ENCODE results near the gene DCDC2C. TPM values are rescaled to one million over a fixed set of nuclear protein-coding genes. Genes with fewer than 3 reads are reported as not detected.
"Not testable (repeated sequence)": the region's sequence is repeated elsewhere in the genome, so short reads cannot be mapped to it uniquely, and the experiment has no call there.

The DCDC2C gene, protein sequence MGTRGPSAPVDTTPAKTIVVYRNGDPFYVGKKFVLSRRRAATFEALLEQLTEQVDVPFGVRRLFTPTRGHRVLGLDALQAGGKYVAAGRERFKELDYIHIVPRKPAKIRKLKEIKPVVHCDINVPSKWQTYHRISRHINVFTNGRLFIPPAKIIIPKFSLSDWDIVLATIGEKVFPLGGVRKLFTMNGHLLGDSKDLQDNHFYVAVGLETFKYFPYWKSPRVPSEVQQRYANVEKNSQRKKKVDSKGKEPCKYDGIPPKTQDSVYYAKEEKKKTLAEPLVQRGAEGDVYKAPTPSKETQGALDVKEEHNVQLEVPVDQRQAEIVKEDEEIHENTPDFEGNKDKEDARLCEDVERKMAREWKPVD
- not detected for total RNA-seq

DNA sequence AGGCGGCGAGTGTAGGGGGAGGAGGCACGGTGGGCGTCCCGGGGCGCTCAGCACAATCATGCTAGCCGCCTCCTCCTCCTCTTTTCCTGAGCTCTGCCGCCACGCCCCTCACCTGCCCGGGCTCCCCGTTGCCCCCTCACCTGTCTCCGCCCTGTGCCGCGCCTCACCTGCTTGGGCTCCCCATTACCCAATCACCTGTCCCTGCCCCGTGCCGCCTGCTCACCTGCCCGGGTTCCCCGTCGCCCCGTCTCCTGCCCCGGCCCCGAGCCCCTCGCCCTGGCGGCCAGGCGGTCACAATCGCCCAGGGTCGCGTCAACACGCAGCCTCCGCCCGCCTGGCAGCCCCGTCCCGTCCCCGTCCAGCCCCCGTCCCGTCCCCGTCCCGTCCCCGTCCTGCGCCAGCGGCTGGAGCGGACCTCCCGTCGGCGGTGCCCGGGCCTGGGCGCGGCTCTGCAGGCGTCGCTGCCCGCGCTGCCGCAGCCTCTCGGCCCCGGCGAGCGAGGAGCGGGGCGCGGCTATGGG, at the start of gene DCDC2C:
Gene DCDC2C (plus strand): TSS at position 340 of the 521 bp plus-strand sequence. CDS start 177 bp downstream, at position 517.
- intact Hi-C loops (cut with micrococcal nuclease) = no loop called here
- Mint-ChIP-seq H3K36me3 (ENCODE audit: low read depth) (no peaks in the 10 kb centered on the region), H3K4me3 (no peak within 1 kb of the TSS), H3K9me3 (no peaks in the 10 kb centered on the region), H3K27ac (no peak within 1 kb of the TSS), H3K4me1 (ENCODE audit: low read depth) (no peaks in the 10 kb centered on the region), H3K27me3 (ENCODE audit: low read depth) (peaks cover 44% of the 10 kb centered on the region)
- no peak for DNase-seq
- CTCF ChIA-PET = interaction anchor here (1.5 kb wide), 1 partner anchor 76 kb away, joined by 3 read pairs; no protein-coding TSS in a partner anchor

DNA sequence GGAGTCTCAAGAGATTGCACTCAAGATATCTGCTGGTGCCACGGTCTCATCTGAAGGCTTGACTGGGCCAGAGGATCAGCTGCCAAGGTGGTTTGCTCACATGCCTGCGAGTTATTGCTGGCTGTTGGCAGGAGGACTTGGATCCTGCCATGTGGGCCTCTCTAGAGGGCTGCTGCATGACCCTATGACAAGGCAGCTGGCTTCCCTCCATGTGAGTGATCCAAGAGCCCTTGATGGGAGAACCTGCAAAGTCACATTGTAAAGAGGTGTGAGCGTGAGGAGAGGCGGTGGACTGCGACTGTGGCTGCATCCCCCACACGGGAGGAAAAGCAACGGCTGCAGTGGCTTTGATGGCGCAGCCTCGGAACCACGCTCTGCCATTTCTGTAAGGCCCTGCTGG, 49.4 kb upstream of the DCDC2C start:
- Mint-ChIP-seq H3K27ac (no peak overlapping the region), H3K27me3 (ENCODE audit: low read depth) (no peaks in the 10 kb centered on the region), H3K4me1 (ENCODE audit: low read depth) (peaks cover 13% of the 10 kb centered on the region), H3K9me3 (no peaks in the 10 kb centered on the region), H3K36me3 (ENCODE audit: low read depth) (no peaks in the 10 kb centered on the region), H3K4me3 (no peak overlapping the region)
- intact Hi-C loops (cut with micrococcal nuclease) = loop anchor here (5.0 to 10.0 kb wide), 2 partner anchors 479 to 1532 kb away; no protein-coding TSS in a partner anchor
- no peak for DNase-seq
- CTCF ChIA-PET = interaction anchor here (0.5 to 1.0 kb wide), 2 partner anchors 127 to 446 kb away, joined by 3 read pairs; no protein-coding TSS in a partner anchor

DNA sequence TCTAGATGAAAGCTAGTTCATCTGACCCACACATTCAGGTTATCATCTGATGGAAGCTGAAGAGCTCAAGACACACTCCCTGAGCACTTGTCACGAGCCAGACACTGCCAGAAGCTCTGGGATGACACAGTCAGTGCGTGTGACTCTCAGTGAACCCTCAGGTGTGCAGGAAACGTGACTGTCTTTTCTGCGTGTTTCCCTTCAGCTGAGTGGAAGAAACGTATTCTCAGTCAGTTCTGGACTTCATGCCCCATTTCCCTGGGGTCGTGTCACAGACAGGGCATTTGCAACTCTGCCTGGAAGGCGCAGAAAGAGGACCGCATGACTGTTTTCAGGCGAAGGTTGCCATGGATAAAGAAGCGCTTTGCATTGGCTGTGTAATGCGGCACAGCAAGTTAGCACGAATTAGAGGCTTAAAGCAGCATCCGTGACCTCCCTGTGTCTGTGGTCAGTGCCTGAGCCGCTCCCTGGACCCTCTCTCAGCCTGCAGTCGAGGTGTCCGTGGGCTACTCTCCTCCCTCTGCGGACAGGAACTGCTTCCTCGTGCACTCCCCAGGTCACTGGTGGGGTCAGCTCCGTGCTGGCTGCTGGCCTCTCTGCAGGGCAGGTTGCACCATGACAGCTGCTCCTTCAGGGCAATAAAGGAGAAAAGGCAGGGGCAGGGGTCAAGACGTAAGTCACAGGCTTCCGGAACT, 48.7 kb upstream of the DCDC2C start:
- intact Hi-C loops (cut with micrococcal nuclease) = loop anchor here (5.0 to 10.0 kb wide), 2 partner anchors 480 to 1532 kb away; no protein-coding TSS in a partner anchor
- peaks cover 13% of the 10 kb centered on the region for H3K4me1 Mint-ChIP-seq (ENCODE audit: low read depth)
- no peaks in the 10 kb centered on the region for H3K36me3 Mint-ChIP-seq (ENCODE audit: low read depth)
- H3K4me3 Mint-ChIP-seq = no peak overlapping the region
- CTCF ChIA-PET = no interaction called here
- no peaks in the 10 kb centered on the region for H3K9me3 Mint-ChIP-seq
- no peak for DNase-seq
- no peak overlapping the region for H3K27ac Mint-ChIP-seq
- H3K27me3 Mint-ChIP-seq (ENCODE audit: low read depth) = no peaks in the 10 kb centered on the region

DNA sequence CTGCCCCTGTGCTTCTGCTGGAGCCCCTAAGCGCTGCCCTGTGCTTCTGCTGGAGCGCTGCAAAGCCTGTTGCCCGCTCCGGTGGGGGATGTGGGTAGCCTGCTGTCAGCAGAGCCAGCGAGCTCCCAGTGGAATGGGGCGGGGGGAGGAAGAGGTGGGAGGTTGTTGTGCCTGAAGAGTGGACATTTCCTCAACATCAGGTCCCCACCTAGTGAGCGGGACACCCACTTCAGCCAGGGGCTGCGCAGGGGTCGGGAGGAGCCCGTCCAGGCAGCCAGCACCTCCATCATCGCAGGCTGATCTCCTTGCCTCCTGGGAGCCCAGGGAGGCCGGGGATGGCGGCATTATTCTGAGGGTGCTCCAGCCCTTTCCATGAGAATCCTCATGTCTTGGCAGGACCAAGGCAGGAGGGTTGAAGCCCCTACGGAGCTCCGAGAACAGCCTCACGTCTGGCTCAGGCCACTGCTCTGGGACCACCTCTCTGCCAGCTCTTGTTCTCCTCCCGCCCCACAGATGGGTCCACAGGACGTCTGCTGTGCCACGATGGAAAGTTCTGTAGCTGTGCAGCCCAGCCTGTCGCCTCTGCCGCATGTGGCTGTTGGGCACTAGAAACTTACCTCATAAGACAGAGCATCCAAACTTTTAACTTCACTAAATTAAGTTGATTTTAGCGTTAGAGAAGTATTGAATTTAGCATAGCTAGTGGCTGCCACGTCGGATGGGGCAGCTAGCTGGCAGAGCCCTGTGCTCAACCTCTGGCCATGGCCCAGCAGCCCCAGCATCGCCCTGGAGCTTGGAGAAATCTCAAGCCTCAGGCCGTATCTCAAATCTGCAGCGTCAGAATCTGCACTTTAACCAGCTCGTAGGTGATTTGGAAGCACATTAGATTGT, 47.3 kb upstream of the DCDC2C start:
- peaks cover 11% of the 10 kb centered on the region for H3K4me1 Mint-ChIP-seq (ENCODE audit: low read depth)
- CTCF ChIA-PET = no interaction called here
- intact Hi-C loops (cut with micrococcal nuclease) = loop anchor here (10.0 kb wide), 1 partner anchor 481 kb away; no protein-coding TSS in a partner anchor

DNA sequence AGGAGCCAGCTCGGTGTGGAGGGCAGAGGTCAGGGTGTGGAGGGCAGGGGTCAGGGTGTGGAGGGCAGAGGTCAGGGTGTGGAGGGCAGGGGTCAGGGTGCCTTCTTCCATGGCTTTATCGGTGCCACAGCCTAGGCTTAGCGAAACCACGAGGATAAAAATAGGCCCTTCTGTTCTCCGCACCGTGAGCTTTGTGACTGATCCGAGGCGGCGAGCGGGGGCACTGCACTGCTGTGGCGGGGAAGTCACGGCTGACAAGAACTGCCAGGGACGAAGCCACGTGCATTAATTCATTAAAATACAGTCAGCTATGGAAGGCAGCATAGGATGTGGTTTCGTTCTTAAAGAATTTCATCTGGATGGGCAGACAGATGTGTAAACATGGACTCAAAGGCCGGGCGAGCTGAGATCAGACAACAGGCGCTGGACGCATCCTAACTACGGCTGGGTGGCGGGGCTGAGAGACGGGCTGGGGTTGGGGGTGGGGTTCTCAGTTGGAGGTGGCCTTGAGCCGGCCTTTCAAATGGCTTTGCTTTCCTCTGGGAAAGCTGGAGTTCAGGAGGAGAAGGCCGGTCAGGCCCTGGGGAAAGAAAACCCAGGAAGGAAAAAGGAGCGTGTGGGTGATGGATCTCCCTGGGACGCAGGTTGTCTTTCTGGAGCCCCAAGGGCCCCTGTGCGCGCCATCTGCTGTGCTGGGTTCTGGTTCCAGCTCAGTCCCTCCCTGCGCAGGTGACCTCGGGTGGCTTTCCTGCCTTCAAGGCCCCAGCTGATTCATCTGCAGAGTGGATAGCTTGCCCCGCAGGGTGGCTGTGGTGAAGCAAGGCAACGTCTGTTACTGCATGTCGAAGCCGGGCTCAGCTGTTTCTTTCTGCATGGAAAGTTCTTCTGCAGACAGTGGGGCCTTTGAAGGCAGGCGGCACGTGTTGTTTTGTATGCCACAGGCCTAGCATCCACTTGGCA, 46.3 kb upstream of the DCDC2C start:
- H3K27ac Mint-ChIP-seq = no peak overlapping the region
- H3K27me3 Mint-ChIP-seq (ENCODE audit: low read depth) = no peaks in the 10 kb centered on the region
- intact Hi-C loops (cut with micrococcal nuclease) = loop anchor here (10.0 kb wide), 1 partner anchor 482 kb away; no protein-coding TSS in a partner anchor
- DNase-seq = no peak
- H3K4me3 Mint-ChIP-seq = no peak overlapping the region
- H3K9me3 Mint-ChIP-seq = no peaks in the 10 kb centered on the region
- peaks cover 5% of the 10 kb centered on the region for H3K4me1 Mint-ChIP-seq (ENCODE audit: low read depth)
- H3K36me3 Mint-ChIP-seq (ENCODE audit: low read depth) = no peaks in the 10 kb centered on the region
- CTCF ChIA-PET = no interaction called here

More for the DNA sequence above, 47.3 kb upstream of the DCDC2C start:
- no peaks in the 10 kb centered on the region for H3K9me3 Mint-ChIP-seq
- no peaks in the 10 kb centered on the region for H3K27me3 Mint-ChIP-seq (ENCODE audit: low read depth)
- no peak for DNase-seq
- H3K36me3 Mint-ChIP-seq (ENCODE audit: low read depth) = no peaks in the 10 kb centered on the region
- H3K4me3 Mint-ChIP-seq = no peak overlapping the region
- H3K27ac Mint-ChIP-seq = no peak overlapping the region

DNA sequence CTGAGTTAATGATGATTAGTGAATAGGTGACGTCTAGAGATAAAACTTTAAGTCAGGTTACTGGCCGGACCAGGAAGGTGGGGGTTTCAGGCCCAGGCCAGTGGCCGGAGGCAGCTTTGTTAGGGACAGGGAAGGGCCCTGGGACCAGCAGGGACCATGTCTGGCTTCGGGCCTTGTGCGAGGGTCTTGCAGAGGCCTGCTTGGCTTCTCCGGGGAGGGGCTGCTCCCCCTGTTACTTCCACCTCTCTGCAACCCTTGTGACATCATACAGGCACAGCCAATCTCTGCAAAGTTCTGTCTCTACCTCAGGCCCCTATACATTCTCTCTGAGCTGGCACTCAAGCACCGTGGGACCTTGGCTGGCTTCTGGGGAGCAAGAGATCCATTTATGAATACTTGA, 45.5 kb upstream of the DCDC2C start, which contains the start of gene ALLC:
Gene ALLC (plus strand): TSS at position 320 of the 400 bp plus-strand sequence. CDS start 12,958 bp downstream, outside the sequence.
- Mint-ChIP-seq H3K27me3 (ENCODE audit: low read depth) (no peaks in the 10 kb centered on the region), H3K36me3 (ENCODE audit: low read depth) (no peaks in the 10 kb centered on the region), H3K9me3 (no peaks in the 10 kb centered on the region), H3K27ac (no peak within 1 kb of the TSS), H3K4me3 (no peak within 1 kb of the TSS), H3K4me1 (ENCODE audit: low read depth) (peaks cover 3% of the 10 kb centered on the region)
- no peak for DNase-seq
- CTCF ChIA-PET = no interaction called here
- intact Hi-C loops (cut with micrococcal nuclease) = loop anchor here (10.0 kb wide), 1 partner anchor 483 kb away; no protein-coding TSS in a partner anchor

DNA sequence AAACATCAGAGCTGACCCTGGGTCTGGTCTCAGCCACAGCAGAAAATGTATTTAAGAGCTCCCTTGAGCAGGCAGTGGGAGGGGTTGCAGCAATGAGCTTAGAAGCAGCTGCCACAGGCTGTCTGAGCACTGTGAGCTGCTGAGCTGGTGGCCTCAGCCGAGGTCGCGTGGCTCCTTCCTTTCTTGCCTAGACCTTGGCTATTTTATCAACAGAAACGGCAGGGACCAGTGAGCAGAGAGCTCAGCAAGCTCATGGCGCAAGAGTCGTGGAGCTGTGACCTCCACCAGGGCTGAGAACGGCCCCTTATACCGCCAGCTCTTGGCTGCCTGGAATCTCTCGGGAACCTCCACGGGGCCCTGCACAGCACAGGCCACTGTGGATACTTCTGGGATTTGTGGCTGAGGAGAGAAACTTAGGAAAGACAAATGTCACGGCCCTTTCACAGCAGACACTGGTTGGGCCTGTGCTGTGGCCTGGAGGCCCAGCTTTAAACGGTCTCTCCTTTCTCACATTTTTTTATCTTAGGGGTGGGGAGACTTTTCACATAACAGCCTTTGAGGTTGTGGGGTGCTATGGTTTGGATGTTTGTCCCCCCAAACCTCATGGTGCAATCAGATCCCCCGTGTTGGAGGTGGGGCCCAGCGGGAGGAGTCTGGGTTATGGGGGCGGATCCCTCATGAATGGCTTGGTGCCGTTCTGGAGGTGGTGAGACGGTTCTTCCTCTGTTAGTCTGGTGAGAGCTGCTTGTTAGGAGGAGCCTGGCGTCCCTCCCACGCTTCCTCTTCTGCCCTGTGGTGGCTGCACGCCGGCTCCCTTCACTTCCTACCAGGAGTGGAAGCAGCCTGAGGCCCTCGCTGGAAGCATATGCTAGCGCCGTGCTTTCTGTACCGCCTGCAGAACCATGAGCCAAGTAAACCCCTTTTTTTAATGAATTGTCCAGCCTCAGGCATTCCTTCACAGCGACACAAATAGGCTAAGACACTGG, 43.6 kb upstream of the DCDC2C start:
- CTCF ChIA-PET = no interaction called here
- no peak overlapping the region for H3K4me3 Mint-ChIP-seq
- no peaks in the 10 kb centered on the region for H3K27me3 Mint-ChIP-seq (ENCODE audit: low read depth)
- H3K4me1 Mint-ChIP-seq (ENCODE audit: low read depth) = peaks cover 3% of the 10 kb centered on the region
- no peak for DNase-seq
- no peaks in the 10 kb centered on the region for H3K36me3 Mint-ChIP-seq (ENCODE audit: low read depth)
- H3K9me3 Mint-ChIP-seq = no peaks in the 10 kb centered on the region
- intact Hi-C loops (cut with micrococcal nuclease) = loop anchor here (10.0 kb wide), 1 partner anchor 485 kb away; no protein-coding TSS in a partner anchor
- H3K27ac Mint-ChIP-seq = peak overlapping the region; percentile 8

DNA sequence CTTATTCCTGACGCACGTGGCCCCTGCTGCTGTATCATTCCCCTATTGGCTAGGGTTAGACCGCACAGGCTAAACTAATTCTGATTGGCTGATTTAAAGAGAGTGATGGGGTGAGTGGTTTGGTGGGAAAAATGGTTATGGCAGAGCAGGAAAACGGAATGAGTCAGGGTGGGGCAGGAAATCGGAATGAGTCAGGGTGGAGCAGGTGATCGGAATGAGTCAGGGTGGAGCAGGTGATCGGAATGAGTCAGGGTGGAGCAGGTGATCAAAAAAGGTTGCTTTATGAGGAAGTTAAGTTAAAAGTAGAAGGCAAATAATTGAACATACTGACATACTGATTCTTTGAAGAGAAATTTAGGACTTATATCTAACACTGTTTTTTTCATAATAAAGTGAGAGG, 42.7 kb upstream of the DCDC2C start:
- peak; percentile 41 for DNase-seq
- H3K4me1 Mint-ChIP-seq (ENCODE audit: low read depth); CTCF ChIA-PET; intact Hi-C loops (cut with micrococcal nuclease); H3K9me3 Mint-ChIP-seq; H3K36me3 Mint-ChIP-seq (ENCODE audit: low read depth); H3K4me3 Mint-ChIP-seq; H3K27me3 Mint-ChIP-seq (ENCODE audit: low read depth): not testable (repeated sequence)
- H3K27ac Mint-ChIP-seq = peak overlapping the region; percentile 48

DNA sequence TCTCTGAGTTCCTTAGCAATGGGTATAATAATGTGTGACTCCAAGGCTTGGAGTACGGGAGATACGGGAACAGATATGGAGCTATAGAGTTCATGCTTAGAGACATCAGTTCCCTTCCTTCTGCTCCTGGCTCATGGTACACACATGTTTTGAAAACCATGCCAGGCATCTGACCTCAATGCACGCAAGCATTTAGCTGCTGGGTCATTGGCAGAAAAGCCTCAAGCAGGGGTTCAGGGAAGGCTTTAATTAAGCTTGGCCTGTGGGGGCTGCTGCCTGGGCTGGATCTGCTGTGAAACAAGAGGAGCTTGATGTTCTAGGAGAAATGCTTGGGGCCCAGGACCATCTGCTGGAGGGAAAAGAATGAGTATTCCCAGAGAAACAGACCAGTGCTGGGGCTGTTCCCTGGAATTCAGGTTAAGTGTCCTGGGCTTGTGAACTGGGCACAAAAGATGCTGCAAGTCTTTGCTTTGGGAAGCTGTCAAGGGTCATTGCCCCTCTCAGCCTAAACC, 42.2 kb upstream of the DCDC2C start:
- Mint-ChIP-seq H3K27me3 (ENCODE audit: low read depth) (no peaks in the 10 kb centered on the region), H3K4me3 (no peak overlapping the region), H3K27ac (no peak overlapping the region), H3K36me3 (ENCODE audit: low read depth) (no peaks in the 10 kb centered on the region), H3K9me3 (no peaks in the 10 kb centered on the region), H3K4me1 (ENCODE audit: low read depth) (peaks cover 3% of the 10 kb centered on the region)
- CTCF ChIA-PET = no interaction called here
- intact Hi-C loops (cut with micrococcal nuclease) = no loop called here
- DNase-seq = no peak

DNA sequence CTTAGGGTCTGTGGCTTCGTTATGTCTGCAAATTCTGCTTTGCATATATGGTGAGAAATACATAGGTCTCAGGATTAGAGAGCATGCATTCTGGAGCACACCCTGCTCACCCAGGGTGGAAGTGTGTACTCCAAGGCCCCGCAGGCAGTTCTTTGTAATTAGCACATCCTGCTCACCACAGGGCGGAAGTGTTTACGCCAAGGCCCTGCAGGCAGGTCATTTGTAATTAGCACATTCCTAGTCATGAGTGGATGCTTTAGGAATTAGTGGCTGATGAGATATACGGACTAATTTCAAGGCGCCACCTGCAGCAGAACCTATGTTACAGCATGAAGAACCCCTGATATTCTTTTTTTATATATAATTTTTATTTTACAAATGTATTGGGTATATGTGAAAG, 41.1 kb upstream of the DCDC2C start:
- no peaks in the 10 kb centered on the region for H3K36me3 Mint-ChIP-seq (ENCODE audit: low read depth)
- no peak overlapping the region for H3K4me3 Mint-ChIP-seq
- no peaks in the 10 kb centered on the region for H3K27me3 Mint-ChIP-seq (ENCODE audit: low read depth)
- H3K4me1 Mint-ChIP-seq (ENCODE audit: low read depth) = peaks cover 3% of the 10 kb centered on the region
- DNase-seq = no peak
- no peak overlapping the region for H3K27ac Mint-ChIP-seq
- CTCF ChIA-PET = no interaction called here
- intact Hi-C loops (cut with micrococcal nuclease) = no loop called here
- no peaks in the 10 kb centered on the region for H3K9me3 Mint-ChIP-seq

All from activated naive CD4-positive, alpha-beta T cell treated with anti-CD3 and anti-CD28 coated beads for 36 hours (primary cell).